HG03575 (cell line): ENCODE data around the gene SLC43A3.

Experiments used
- ATAC-seq: cut with Tn5 transposase; IDR thresholded peaks from one replicate; pipeline ENCODE4 v1.9.1; 2021; ENCODE audit not compliant: unreplicated experiment, insufficient number of reproducible peaks, low FRiP score; ENCODE audit errors: extremely low read depth

Gene SLC43A3

GRCh38 chr11:57395905-57396623 is 30.9 kb downstream of the SLC43A3 start:
- ATAC-seq, result no peak

- no peak for ATAC-seq
Observed at GRCh38 chr11:57394203-57394965, 32.5 kb downstream of the SLC43A3 start.

- ATAC-seq, result no peak
Observed at GRCh38 chr11:57392763-57393105, 34.2 kb downstream of the SLC43A3 start.

- no peak for ATAC-seq
Observed at GRCh38 chr11:57392066-57392762, 34.7 kb downstream of the SLC43A3 start.

GRCh38 chr11:57391539-57391938 is 35.4 kb downstream of the SLC43A3 start:
- ATAC-seq, result no peak

- ATAC-seq, result no peak
Observed at GRCh38 chr11:57391111-57391510, 35.8 kb downstream of the SLC43A3 start.

- no peak for ATAC-seq
Observed at GRCh38 chr11:57390535-57390934, 36.4 kb downstream of the SLC43A3 start, which contains the start of gene PRG2. Gene PRG2, minus strand, starts transcription at chr11:57390650. Its CDS starts 706 bp downstream, at chr11:57389944.

GRCh38 chr11:57387289-57388030 is 39.5 kb downstream of the SLC43A3 start:
- ATAC-seq, result no peak

GRCh38 chr11:57386178-57386940 is 40.6 kb downstream of the SLC43A3 start:
- no peak for ATAC-seq

- ATAC-seq, result no peak
Observed at GRCh38 chr11:57380975-57381374, 45.9 kb downstream of the SLC43A3 start, which contains the start of gene PRG3. Gene PRG3, minus strand, starts transcription at chr11:57381150. Its CDS starts 442 bp downstream, at chr11:57380708.

GRCh38 chr11:57379732-57380131 is 47.2 kb downstream of the SLC43A3 start:
- no peak for ATAC-seq

- ATAC-seq, result no peak
Observed at GRCh38 chr11:57378186-57378585, 48.7 kb downstream of the SLC43A3 start.

GRCh38 chr11:57377107-57377506 is 49.8 kb downstream of the SLC43A3 start:
- no peak for ATAC-seq

GRCh38 chr11:57376095-57377090 is 50.5 kb downstream of the SLC43A3 start:
- ATAC-seq, result no peak

GRCh38 chr11:57375490-57375889 is 51.4 kb downstream of the SLC43A3 start:
- ATAC-seq, result no peak

GRCh38 chr11:57374966-57375365 is 52.0 kb downstream of the SLC43A3 start:
- no peak for ATAC-seq

- ATAC-seq, result no peak
Observed at GRCh38 chr11:57373146-57373545, 53.8 kb downstream of the SLC43A3 start.
